Hypothalamus (tissue), 51 donors: ENCODE data around the gene SCGB3A2.

Experiments used
- DNase-seq, 51 donors: peaks; one replicate each; lab custom pipeline; 2025; lab: John Stamatoyannopoulos, UW

Gene SCGB3A2

GRCh38 chr5:147878066-147878759 lies at the start of gene SCGB3A2:
Gene SCGB3A2, plus strand, starts transcription at chr5:147878711. Its CDS starts 93 bp downstream, at chr5:147878804.
- no peak for DNase-seq

- no peak for DNase-seq
These were observed 48.5 kb upstream of the SCGB3A2 start for GRCh38 chr5:147830035-147830434.

- DNase-seq = no peak
These were observed 47.0 kb upstream of the SCGB3A2 start, which contains the start of gene SPINK1 for GRCh38 chr5:147831465-147831864. Gene SPINK1, minus strand, starts transcription at chr5:147831671. Its CDS starts 94 bp downstream, at chr5:147831577.

- DNase-seq = no peak
These were observed 46.0 kb upstream of the SCGB3A2 start for GRCh38 chr5:147832541-147832940.

- no peak for DNase-seq
These were observed 43.1 kb upstream of the SCGB3A2 start for GRCh38 chr5:147835386-147835798.

GRCh38 chr5:147836439-147836838 lies 42.1 kb upstream of the SCGB3A2 start:
- no peak for DNase-seq

- no peak for DNase-seq
These were observed 35.6 kb upstream of the SCGB3A2 start for GRCh38 chr5:147842869-147843268.

GRCh38 chr5:147844846-147845245 lies 33.7 kb upstream of the SCGB3A2 start:
- no peak for DNase-seq

GRCh38 chr5:147845618-147846017 lies 32.9 kb upstream of the SCGB3A2 start:
- no peak for DNase-seq

- no peak for DNase-seq
These were observed 29.3 kb upstream of the SCGB3A2 start for GRCh38 chr5:147849226-147849625.

- no peak for DNase-seq
These were observed 26.9 kb upstream of the SCGB3A2 start for GRCh38 chr5:147851578-147851977.

- no peak for DNase-seq
These were observed 26.1 kb upstream of the SCGB3A2 start for GRCh38 chr5:147852365-147852764.

GRCh38 chr5:147853372-147853987 lies 25.0 kb upstream of the SCGB3A2 start:
- DNase-seq = no peak

GRCh38 chr5:147854331-147854730 lies 24.2 kb upstream of the SCGB3A2 start:
- DNase-seq = no peak

GRCh38 chr5:147854894-147855773 lies 23.4 kb upstream of the SCGB3A2 start:
- no peak for DNase-seq

GRCh38 chr5:147855774-147856069 lies 22.8 kb upstream of the SCGB3A2 start:
- no peak for DNase-seq

- no peak for DNase-seq
These were observed 21.7 kb upstream of the SCGB3A2 start for GRCh38 chr5:147856801-147857200.

GRCh38 chr5:147857302-147858129 lies 21.0 kb upstream of the SCGB3A2 start:
- DNase-seq = peak in 34 of 51 donors; percentile 0 to 75 (median 22)

- DNase-seq = no peak
These were observed 19.9 kb upstream of the SCGB3A2 start for GRCh38 chr5:147858565-147858964.

- no peak for DNase-seq
These were observed 18.4 kb upstream of the SCGB3A2 start for GRCh38 chr5:147859962-147860640.
